Measurements from ENCODE around the gene RXRA.

RXRA gene

GRCh38 chr9:134419000-134419683 is 92.9 kb downstream of the RXRA start:
- no peak for DNase-seq (ENCODE audit: low read depth)

GRCh38 chr9:134419684-134420076 is 93.4 kb downstream of the RXRA start:
- DNase-seq (ENCODE audit: low read depth), result no peak

- DNase-seq (ENCODE audit: low read depth), result no peak
Observed at GRCh38 chr9:134420281-134420845, 94.1 kb downstream of the RXRA start.

GRCh38 chr9:134420974-134421432 is 94.7 kb downstream of the RXRA start:
- no peak for DNase-seq (ENCODE audit: low read depth)

- DNase-seq (ENCODE audit: low read depth), result no peak
Observed at GRCh38 chr9:134421888-134422287, 95.6 kb downstream of the RXRA start.

GRCh38 chr9:134422301-134423090 is 96.2 kb downstream of the RXRA start:
- no peak for DNase-seq (ENCODE audit: low read depth)

GRCh38 chr9:134423166-134423565 is 96.9 kb downstream of the RXRA start:
- no peak for DNase-seq (ENCODE audit: low read depth)

- DNase-seq (ENCODE audit: low read depth), result no peak
Observed at GRCh38 chr9:134423749-134424148, 97.5 kb downstream of the RXRA start.

GRCh38 chr9:134424818-134425217 is 98.6 kb downstream of the RXRA start:
- no peak for DNase-seq (ENCODE audit: low read depth)

GRCh38 chr9:134425401-134425800 is 99.1 kb downstream of the RXRA start:
- DNase-seq (ENCODE audit: low read depth), result no peak

- no peak for DNase-seq (ENCODE audit: low read depth)
Observed at GRCh38 chr9:134425812-134426211, 99.6 kb downstream of the RXRA start.

- no peak for DNase-seq (ENCODE audit: low read depth)
Observed at GRCh38 chr9:134426436-134426835, 100.2 kb downstream of the RXRA start.

- DNase-seq (ENCODE audit: low read depth), result no peak
Observed at GRCh38 chr9:134427153-134427782, 101.0 kb downstream of the RXRA start.

- DNase-seq (ENCODE audit: low read depth), result no peak
Observed at GRCh38 chr9:134428559-134428958, 102.3 kb downstream of the RXRA start.

- no peak for DNase-seq (ENCODE audit: low read depth)
Observed at GRCh38 chr9:134429007-134429406, 102.8 kb downstream of the RXRA start.

GRCh38 chr9:134429481-134429880 is 103.2 kb downstream of the RXRA start:
- DNase-seq (ENCODE audit: low read depth), result no peak

- DNase-seq (ENCODE audit: low read depth), result no peak
Observed at GRCh38 chr9:134431095-134431494, 104.8 kb downstream of the RXRA start.

GRCh38 chr9:134431626-134432025 is 105.4 kb downstream of the RXRA start:
- no peak for DNase-seq (ENCODE audit: low read depth)

- no peak for DNase-seq (ENCODE audit: low read depth)
Observed at GRCh38 chr9:134432471-134432870, 106.2 kb downstream of the RXRA start.

- DNase-seq (ENCODE audit: low read depth), result no peak
Observed at GRCh38 chr9:134433101-134433500, 106.8 kb downstream of the RXRA start.

GRCh38 chr9:134433909-134434882 is 107.9 kb downstream of the RXRA start:
- DNase-seq (ENCODE audit: low read depth), result no peak
